GM12873 (cell line): ENCODE results near the gene ATN1.
A peak's percentile ranks its signal among the peaks of the same experiment; 100 is the strongest.

Experiments
- TF ChIP-seq, protein P1 (sequence below): IDR thresholded peaks from 2 replicates; pipeline ENCODE4 v1.5.1; 2012; ENCODE audit warnings: low read depth, mild to moderate bottlenecking, moderate library complexity, low read length, control low read depth; ENCODE audit not compliant: insufficient read depth; ENCODE audit errors: missing control alignments

The ATN1 gene

DNA sequence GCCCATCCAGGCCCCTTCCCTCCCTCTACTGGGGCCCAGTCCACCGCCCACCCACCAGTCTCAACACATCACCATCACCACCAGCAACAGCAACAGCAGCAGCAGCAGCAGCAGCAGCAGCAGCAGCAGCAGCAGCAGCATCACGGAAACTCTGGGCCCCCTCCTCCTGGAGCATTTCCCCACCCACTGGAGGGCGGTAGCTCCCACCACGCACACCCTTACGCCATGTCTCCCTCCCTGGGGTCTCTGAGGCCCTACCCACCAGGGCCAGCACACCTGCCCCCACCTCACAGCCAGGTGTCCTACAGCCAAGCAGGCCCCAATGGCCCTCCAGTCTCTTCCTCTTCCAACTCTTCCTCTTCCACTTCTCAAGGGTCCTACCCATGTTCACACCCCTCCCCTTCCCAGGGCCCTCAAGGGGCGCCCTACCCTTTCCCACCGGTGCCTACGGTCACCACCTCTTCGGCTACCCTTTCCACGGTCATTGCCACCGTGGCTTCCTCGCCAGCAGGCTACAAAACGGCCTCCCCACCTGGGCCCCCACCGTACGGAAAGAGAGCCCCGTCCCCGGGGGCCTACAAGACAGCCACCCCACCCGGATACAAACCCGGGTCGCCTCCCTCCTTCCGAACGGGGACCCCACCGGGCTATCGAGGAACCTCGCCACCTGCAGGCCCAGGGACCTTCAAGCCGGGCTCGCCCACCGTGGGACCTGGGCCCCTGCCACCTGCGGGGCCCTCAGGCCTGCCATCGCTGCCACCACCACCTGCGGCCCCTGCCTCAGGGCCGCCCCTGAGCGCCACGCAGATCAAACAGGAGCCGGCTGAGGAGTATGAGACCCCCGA, 9.1 kb downstream of the ATN1 start:
- TF ChIP-seq, protein P1, sequence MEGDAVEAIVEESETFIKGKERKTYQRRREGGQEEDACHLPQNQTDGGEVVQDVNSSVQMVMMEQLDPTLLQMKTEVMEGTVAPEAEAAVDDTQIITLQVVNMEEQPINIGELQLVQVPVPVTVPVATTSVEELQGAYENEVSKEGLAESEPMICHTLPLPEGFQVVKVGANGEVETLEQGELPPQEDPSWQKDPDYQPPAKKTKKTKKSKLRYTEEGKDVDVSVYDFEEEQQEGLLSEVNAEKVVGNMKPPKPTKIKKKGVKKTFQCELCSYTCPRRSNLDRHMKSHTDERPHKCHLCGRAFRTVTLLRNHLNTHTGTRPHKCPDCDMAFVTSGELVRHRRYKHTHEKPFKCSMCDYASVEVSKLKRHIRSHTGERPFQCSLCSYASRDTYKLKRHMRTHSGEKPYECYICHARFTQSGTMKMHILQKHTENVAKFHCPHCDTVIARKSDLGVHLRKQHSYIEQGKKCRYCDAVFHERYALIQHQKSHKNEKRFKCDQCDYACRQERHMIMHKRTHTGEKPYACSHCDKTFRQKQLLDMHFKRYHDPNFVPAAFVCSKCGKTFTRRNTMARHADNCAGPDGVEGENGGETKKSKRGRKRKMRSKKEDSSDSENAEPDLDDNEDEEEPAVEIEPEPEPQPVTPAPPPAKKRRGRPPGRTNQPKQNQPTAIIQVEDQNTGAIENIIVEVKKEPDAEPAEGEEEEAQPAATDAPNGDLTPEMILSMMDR, result peak; percentile 8

DNA sequence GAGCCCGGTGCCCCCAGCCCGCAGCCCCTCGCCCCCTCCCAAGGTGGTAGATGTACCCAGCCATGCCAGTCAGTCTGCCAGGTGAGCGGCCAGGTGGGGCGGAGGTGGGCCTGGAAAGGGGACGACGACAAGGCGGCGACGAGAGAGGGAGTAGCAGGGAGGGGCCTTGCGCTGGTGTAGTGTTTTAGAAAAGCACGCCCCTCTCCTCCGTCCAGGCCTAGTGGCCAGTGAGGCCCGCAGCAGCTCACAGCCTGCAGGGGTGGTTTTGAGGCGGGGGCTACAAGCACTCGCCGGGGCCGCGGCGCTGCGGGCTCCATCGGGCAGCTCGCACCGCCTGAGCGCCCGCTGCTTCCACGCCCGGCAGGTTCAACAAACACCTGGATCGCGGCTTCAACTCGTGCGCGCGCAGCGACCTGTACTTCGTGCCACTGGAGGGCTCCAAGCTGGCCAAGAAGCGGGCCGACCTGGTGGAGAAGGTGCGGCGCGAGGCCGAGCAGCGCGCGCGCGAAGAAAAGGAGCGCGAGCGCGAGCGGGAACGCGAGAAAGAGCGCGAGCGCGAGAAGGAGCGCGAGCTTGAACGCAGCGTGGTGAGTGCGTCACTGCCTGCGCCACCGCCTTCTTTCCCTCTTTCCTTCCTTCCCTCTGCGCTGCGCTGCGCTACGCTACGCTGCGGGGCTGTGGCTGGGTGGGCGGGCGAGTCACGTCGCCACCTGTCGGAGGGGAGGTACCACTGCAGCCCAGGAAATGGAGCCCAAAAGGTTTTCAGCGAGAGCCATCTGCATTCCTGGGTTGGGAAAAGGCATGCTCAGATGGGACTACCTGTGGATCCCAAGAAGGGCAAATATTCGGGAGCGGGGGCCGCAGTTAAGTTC, 10.0 kb downstream of the ATN1 start:
- TF ChIP-seq, protein P1, result peak; percentile 95

DNA sequence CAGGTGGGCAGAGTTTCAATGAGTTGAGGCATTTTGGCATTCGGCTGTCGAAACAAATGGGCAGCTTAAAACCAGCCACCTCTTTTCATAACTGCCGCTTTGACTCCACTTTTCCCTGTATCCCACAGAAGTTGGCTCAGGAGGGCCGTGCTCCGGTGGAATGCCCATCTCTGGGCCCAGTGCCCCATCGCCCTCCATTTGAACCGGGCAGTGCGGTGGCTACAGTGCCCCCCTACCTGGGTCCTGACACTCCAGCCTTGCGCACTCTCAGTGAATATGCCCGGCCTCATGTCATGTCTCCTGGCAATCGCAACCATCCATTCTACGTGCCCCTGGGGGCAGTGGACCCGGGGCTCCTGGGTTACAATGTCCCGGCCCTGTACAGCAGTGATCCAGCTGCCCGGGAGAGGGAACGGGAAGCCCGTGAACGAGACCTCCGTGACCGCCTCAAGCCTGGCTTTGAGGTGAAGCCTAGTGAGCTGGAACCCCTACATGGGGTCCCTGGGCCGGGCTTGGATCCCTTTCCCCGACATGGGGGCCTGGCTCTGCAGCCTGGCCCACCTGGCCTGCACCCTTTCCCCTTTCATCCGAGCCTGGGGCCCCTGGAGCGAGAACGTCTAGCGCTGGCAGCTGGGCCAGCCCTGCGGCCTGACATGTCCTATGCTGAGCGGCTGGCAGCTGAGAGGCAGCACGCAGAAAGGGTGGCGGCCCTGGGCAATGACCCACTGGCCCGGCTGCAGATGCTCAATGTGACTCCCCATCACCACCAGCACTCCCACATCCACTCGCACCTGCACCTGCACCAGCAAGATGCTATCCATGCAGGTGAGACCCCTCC, 10.8 kb downstream of the ATN1 start:
- TF ChIP-seq, protein P1, result no peak

DNA sequence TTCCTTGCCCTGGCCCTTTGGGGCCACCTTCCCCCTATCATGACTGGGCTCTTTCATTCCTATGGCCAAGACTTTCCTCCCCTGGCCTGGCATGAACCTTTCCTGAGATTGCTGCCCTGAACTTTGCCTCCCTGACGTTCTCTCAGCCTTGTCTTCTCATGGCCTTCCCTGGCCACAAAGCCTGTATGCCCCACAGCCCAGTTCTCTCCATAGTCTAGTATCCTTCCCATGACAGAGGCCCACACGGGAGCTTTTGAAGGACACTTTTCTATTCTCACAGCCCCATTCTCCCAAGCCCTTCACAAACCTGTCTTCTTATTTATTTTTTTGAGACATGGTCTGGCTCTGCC, 11.4 kb downstream of the ATN1 start:
- TF ChIP-seq, protein P1, result no peak

DNA sequence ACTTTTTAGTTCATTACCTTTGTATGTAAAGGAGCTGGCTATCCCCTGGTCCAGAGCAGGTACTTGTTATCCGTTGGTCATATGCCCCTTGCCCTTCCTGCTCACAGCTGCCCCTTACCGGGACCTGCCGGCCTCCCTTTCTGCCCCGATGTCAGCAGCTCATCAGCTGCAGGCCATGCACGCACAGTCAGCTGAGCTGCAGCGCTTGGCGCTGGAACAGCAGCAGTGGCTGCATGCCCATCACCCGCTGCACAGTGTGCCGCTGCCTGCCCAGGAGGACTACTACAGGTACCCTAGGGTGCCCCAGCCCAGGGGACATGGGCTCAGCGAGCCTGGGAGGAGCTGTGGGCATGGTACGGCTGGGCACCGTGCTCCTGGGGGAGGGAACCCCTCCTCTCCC, 13.5 kb downstream of the ATN1 start:
- TF ChIP-seq, protein P1, result no peak

DNA sequence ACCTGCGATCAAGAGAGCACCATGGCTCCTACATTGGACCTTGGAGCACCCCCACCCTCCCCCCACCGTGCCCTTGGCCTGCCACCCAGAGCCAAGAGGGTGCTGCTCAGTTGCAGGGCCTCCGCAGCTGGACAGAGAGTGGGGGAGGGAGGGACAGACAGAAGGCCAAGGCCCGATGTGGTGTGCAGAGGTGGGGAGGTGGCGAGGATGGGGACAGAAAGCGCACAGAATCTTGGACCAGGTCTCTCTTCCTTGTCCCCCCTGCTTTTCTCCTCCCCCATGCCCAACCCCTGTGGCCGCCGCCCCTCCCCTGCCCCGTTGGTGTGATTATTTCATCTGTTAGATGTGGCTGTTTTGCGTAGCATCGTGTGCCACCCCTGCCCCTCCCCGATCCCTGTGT, 14.0 kb downstream of the ATN1 start:
- TF ChIP-seq, protein P1, result no peak
